Vagina (tissue), 2 donors: ENCODE data around the gene SGCA.

Experiments used
- POLR2A ChIP-seq, 2 donors: fragments of 450-650 bp; IDR thresholded peaks; one replicate each; pipeline ENCODE4 v1.6.1; 2017; ENCODE audit warnings: antibody characterized with exemption in 2 of 2, mild to moderate bottlenecking in 2 of 2, moderate library complexity in 2 of 2
- TF ChIP-seq, protein P1 (sequence below), 3 experiments: fragments of 450-650 bp in 2 of 3; fragments of 200-600 bp in 1 of 3; sonication (generic) in 1 of 3; IDR thresholded peaks; one replicate each; pipeline ENCODE4 v1.5.1; 2017 to 2019; ENCODE audit warnings: antibody characterized with exemption in 3 of 3, mild to moderate bottlenecking in 2 of 3, moderate library complexity in 2 of 3

DNA sequence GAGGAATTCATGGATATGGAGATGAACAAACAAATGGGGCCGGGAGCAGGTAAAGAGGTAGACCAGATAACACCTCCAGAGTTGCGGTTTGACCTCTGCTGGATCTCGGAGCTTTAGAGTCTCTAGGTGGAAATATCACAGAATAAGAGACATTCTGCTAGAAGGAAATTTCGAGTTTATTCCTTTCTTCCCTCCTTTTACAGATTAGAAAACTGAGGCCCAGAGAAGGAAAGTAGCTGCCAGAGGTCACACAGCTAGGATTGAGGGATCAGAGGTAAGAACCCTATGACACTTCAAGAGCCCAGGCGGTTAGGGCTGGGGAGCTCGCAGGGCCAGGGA lies 43.3 kb downstream of the SGCA start:
- TF ChIP-seq, protein P1, sequence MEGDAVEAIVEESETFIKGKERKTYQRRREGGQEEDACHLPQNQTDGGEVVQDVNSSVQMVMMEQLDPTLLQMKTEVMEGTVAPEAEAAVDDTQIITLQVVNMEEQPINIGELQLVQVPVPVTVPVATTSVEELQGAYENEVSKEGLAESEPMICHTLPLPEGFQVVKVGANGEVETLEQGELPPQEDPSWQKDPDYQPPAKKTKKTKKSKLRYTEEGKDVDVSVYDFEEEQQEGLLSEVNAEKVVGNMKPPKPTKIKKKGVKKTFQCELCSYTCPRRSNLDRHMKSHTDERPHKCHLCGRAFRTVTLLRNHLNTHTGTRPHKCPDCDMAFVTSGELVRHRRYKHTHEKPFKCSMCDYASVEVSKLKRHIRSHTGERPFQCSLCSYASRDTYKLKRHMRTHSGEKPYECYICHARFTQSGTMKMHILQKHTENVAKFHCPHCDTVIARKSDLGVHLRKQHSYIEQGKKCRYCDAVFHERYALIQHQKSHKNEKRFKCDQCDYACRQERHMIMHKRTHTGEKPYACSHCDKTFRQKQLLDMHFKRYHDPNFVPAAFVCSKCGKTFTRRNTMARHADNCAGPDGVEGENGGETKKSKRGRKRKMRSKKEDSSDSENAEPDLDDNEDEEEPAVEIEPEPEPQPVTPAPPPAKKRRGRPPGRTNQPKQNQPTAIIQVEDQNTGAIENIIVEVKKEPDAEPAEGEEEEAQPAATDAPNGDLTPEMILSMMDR (IDR thresholded peaks at IDR 0.05), result no peak
- no peak for TF ChIP-seq POLR2A (IDR thresholded peaks at IDR 0.05)
